Omental fat pad (tissue), 4 donors: Measurements from ENCODE around the gene CNGA4. TPM values are rescaled to one million over a fixed set of nuclear protein-coding genes. Genes with fewer than 3 reads are reported as not detected.
A peak's percentile ranks its signal among the peaks of the same experiment; 100 is the strongest.

ENCODE experiments used
- ATAC-seq: fragments of 150-250 bp; one replicate; pipeline ENCODE4 v1.9.1; 2016; ENCODE audit warnings: mild to moderate bottlenecking, moderate library complexity; ENCODE audit not compliant: low FRiP score
- DNase-seq: peaks from one replicate; pipeline ENCODE4 v3.0.0-alpha.2; 2019; ENCODE audit warnings: low spot score
- total RNA-seq, 4 donors: library from RNA; depleted of rRNA; stranded (reverse); fragments of >200 nt; gene quantifications; one replicate each; pipeline ENCODE4 v1.1.0, GENCODE V29; 2016
- TF ChIP-seq, protein P1 (sequence below), 3 donors: fragments of 450-650 bp; IDR thresholded peaks; one replicate each; pipeline ENCODE4 v1.5.1; 2016 to 2017; ENCODE audit warnings: antibody characterized with exemption in 3 of 3, mild to moderate bottlenecking in 3 of 3, moderate library complexity in 2 of 3

The CNGA4 gene
- total RNA-seq, 4 donors from 2014 or later = 0.28 TPM; not detected in 3

DNA sequence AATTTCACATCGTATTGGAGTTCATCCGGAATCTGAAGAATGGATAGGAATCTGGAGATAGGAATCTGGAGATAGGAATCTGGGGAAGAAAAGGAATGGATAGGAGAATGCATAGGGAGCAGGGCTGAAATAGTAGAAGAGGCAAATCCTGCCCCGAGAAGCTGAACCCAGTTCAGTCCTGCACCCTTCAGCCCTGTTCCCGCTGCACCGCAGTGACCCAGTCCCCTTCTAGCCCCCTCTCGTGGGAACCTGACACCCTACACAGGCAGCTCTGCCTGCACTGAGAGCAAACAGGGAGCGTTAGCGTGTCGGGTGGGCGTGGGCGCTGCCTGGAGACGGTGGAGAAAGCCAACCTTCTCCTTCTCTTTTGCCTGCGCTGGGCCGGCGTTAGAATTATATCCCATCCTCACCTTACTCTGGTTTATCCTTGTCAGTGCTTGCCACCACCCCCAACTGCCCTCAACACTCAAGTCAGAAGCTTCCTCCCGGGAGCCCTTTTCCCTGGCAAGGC lies 19.7 kb downstream of the CNGA4 start:
- DNase-seq (no peak), ATAC-seq (peak; percentile 45)
- TF ChIP-seq, protein P1, sequence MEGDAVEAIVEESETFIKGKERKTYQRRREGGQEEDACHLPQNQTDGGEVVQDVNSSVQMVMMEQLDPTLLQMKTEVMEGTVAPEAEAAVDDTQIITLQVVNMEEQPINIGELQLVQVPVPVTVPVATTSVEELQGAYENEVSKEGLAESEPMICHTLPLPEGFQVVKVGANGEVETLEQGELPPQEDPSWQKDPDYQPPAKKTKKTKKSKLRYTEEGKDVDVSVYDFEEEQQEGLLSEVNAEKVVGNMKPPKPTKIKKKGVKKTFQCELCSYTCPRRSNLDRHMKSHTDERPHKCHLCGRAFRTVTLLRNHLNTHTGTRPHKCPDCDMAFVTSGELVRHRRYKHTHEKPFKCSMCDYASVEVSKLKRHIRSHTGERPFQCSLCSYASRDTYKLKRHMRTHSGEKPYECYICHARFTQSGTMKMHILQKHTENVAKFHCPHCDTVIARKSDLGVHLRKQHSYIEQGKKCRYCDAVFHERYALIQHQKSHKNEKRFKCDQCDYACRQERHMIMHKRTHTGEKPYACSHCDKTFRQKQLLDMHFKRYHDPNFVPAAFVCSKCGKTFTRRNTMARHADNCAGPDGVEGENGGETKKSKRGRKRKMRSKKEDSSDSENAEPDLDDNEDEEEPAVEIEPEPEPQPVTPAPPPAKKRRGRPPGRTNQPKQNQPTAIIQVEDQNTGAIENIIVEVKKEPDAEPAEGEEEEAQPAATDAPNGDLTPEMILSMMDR (IDR thresholded peaks at IDR 0.05) = no peak

DNA sequence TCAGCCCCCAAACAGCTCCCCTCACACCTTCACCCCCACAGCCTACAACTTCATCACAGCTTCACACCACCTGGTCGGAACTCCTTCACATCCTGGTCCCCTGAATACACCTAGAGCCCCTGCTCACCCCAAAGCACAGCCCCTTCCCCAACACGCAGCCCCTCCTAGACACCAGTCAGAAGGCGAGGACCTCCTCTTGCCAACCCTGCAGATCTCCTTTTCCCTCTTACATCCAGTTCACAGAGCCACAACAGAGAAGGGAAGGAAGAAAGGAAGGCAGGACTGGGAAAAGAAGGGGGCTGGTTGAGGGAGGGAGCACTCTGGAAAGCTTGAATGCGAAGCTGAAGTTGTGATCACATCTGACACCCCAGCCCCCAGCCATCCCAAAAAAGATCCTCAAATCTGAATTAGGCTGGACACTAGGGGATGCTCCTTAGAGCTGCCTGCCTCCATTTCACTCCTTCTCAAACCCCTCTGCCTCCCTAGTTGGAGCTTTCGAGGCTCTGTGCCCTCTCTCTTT lies 21.4 kb downstream of the CNGA4 start:
- ATAC-seq (no peak), DNase-seq (no peak)
- TF ChIP-seq, protein P1 (IDR thresholded peaks at IDR 0.05) = no peak

DNA sequence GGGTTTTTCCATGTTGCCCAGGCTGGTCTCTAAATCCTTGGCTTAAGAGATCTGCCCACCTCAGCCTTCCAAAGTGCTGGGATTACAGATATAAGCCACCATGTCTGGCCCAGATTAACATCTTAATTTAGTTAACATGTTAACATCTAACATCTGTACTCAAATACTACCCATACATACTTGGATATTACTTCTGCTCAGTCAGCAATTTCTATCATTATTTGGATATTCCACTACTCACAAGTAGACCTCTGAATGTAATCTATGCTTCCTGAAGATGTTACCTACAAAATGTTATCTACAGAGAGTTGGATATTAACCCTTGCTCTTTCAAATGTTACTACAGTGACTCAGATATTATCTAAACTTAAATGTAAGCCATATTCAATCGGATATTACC lies 24.8 kb downstream of the CNGA4 start:
- ATAC-seq (no peak), DNase-seq (no peak)
- TF ChIP-seq, protein P1 (IDR thresholded peaks at IDR 0.05) = no peak

DNA sequence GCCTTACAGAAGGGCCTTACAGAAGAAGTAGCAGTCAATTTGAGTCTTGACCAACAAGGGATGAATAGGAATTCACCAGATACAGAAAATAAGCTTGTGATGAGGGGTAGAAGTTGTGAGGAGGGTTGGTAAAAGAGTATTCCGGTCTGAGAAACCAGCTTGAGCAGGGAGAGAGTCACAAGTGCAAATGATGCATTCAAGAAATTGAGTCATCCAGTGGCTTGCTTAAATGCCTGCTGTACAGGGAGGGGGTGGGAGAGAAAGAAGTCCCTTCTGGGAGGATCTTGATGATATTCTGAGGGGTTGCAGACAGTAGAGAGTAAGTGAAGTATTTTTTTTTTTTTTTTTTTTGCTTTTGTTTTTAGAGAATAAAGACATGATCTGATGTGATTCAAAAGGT lies 29.9 kb downstream of the CNGA4 start:
- DNase-seq (no peak), ATAC-seq (no peak)
- TF ChIP-seq, protein P1 (IDR thresholded peaks at IDR 0.05) = no peak

DNA sequence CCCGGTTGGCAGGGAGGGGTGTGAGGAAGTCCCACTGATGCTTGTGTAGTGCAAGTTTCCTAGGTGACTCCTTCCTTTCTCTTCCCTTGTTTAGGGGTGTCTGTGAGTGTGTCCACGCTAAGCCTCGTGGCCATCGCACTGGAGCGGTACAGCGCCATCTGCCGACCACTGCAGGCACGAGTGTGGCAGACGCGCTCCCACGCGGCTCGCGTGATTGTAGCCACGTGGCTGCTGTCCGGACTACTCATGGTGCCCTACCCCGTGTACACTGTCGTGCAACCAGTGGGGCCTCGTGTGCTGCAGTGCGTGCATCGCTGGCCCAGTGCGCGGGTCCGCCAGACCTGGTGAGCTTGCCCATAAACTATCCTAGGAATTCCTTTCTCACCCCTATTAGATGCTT lies 31.1 kb downstream of the CNGA4 start:
- ATAC-seq (no peak), DNase-seq (no peak)
- TF ChIP-seq, protein P1 (IDR thresholded peaks at IDR 0.05) = no peak

DNA sequence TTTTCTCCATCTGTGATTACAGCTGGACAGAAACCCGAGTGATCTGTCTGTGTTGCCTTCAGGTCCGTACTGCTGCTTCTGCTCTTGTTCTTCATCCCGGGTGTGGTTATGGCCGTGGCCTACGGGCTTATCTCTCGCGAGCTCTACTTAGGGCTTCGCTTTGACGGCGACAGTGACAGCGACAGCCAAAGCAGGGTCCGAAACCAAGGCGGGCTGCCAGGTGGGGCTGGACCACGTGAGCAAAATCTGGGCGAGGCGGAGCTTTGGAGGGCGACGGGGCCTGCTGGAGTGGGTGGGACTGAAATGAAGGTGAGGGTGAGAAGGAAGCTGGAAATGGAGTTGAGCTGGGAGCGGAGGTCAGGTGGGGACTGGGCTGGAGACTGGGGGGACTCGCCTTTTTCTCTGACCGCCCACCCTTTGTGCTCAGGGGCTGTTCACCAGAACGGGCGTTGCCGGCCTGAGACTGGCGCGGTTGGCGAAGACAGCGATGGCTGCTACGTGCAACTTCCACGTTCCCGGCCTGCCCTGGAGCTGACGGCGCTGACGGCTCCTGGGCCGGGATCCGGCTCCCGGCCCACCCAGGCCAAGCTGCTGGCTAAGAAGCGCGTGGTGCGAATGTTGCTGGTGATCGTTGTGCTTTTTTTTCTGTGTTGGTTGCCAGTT lies 31.8 kb downstream of the CNGA4 start:
- TF ChIP-seq, protein P1 (IDR thresholded peaks at IDR 0.05) = no peak
- ATAC-seq (no peak), DNase-seq (no peak)

DNA sequence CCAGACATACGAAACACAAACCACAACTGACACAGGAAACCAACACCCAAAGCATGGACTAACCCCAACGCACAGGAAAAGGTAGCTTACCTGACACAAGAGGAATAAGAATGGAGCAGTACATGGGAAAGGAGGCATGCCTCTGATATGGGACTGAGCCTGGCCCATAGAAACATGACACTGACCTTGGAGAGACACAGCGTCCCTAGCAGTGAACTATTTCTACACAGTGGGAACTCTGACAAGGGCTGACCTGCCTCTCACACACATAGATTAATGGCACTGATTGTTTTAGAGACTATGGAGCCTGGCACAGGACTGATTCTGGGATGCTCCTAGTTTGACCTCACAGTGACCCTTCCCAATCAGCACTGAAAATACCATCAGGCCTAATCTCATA lies 32.7 kb downstream of the CNGA4 start:
- DNase-seq (no peak), ATAC-seq (no peak)
- TF ChIP-seq, protein P1 (IDR thresholded peaks at IDR 0.05) = no peak
